ENCODE results near the gene PARM1.
A peak's percentile ranks its signal among the peaks of the same experiment; 100 is the strongest.

PARM1 gene, protein sequence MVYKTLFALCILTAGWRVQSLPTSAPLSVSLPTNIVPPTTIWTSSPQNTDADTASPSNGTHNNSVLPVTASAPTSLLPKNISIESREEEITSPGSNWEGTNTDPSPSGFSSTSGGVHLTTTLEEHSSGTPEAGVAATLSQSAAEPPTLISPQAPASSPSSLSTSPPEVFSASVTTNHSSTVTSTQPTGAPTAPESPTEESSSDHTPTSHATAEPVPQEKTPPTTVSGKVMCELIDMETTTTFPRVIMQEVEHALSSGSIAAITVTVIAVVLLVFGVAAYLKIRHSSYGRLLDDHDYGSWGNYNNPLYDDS

DNA sequence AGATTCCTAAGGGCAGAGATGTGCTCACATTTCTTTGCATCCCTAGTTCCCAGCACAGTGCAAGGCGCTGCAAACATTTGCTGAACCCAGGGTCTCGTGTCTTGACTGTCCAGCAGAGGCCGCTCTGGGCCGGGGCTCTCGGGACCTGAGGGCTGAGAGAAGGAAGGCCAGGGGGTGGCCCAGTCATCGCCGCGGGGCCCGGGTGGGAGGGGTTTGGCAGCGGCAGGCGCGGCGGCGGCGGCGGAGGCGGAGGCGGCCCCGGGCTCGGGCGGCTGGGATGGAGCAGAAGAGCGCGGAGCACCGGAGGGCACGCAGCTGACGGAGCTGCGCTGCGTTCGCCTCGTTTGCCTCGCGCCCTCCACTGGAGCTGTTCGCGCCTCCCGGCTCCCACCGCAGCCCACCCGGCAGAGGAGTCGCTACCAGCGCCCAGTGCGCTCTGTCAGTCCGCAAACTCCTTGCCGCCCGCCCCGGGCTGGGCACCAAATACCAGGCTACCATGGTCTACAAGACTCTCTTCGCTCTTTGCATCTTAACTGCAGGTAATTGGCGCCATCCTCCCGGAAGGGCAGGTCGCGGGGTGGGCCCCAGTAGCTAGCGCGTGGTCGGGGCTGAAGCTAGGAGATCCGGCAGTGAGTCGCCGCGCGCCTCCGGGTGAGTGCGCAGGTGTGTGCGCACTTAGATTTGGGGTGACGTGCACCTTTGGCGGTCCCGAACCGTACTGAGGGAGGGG lies at the start of gene PARM1:
PARM1 (plus strand) TSS at position 285 of the 730 bp plus-strand sequence; CDS start at position 497, 212 bp downstream.
- peak; percentile 65 for DNase-seq

DNA sequence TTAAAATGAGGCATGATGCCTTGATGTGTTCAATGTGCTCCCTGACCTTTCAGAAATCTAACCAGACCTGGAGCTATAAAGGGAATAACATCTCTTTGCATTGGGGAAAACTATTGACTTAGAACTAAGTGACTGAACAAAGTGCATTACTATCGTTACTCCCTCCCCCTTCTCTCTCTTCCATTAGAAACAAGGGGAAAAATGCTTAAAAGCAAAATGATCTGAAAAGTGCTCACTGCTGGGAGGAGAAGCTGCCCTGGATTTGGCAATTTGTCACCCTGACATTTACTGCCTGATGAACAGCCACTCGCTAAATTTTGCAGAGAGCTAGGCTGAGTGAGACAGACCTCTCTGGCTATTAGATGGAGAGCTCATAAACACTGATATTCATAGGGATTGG lies 48.6 kb upstream of the PARM1 start:
- no peak for DNase-seq

DNA sequence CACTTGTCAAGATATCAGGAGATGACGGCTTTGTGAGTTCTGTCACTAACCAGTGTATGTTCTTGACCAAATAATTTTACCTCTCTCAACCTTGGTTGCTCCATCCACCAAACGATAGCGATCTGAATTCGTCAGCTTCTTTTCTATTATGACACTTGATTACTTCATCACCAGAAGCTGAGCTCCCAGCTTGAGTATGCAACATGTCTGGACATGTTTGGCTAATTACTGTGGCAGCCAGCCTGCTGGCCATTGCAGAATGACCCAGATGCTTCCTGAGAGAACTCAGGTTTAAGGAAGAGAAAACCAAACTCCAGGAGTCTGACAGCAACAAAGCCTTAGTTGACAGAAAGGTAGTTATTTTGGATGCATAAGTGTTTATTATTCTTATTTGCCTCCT lies 46.4 kb upstream of the PARM1 start:
- DNase-seq = no peak

DNA sequence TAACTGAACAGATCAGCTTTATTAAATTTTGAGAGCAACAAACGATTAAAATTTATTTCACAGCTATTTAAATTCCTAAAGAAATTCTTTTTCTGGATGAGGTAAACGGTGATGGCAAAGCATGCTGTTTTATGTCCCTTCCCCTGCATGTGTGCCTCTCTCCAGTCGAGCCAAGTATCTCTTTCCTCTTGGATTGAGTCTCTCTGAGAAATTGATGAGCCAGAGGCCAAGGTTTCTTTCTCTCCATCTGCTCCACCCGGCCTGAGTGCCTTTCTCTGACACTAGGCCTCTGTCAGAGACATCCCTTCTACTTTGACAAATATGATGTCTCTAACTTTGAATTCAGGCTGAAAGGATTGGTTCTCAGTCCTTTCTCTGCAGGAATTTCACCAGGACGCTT lies 42.6 kb upstream of the PARM1 start:
- DNase-seq = no peak

DNA sequence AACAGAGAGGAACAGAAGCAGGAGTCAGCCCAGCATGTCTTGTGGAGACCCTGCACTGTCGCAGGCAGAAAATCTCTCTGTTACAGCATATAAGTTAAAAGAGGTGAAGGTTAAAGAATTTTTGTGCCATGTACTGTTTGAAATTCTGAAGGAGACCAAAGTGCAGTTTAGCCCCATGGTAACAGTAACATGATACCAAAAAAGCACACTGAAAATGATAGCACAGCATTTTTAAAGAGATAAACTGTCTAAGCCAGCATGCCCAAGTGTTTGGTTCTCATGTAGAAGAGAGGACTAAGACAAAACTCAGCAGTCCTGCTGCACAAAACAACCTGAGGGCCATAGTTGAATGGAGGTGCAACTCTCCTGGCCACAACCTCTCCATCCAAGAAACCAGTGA lies 41.9 kb upstream of the PARM1 start:
- no peak for DNase-seq

DNA sequence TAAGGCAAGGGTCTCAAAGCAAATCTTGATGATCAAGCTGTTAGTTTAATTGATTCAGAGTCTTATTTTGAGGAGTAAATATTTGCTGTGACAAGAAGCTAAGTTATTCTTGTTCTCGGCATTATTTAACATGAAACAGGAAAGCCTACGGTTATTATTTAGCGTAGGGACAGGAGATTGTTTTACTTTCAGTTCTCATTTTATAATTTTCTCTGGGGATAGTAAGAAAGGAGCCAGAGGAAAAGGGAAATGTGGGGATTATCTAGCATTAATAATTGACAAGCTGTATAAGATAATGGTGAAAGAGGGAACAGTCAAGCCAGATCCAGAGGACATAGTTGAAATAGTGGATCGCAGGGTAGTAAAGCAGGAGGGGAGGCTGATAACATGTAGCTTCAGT lies 39.7 kb upstream of the PARM1 start:
- no peak for DNase-seq

DNA sequence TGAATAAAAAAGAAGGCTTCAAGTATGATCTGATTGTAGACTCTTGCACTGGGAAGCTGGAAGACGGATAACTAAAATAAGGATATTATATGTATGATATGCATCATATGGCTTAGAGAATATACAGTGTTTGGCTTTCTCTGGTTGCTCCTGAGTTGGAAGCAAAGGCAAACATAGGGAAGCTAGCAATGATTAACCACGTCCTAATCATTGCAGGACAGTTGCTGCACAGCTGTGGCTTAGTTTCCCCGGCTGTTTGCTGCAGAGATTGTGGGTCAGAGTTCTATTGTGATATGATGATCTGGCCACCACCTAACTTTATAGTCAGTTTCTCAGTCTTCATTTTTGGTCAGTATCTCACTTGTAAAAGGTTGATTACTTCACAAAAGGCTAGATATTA lies 36.3 kb upstream of the PARM1 start:
- no peak for DNase-seq

DNA sequence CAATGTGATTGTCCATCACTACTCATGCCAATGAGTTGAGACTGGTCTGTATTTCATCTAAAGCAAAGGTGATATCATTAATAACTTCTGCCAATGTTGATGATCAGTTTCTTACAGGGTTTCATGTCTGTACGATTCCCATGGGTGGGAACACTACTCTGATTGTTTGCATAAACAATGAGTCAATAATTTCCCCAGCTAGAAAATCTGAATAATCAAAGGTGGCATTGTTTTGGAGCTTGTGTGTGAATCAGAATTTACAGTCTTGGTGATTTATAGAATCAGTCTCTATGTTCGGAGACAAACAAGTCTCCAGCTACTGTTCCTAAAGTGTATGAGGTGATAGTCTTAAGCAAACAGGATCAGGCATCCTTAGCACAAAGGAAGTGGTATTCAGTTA lies 35.5 kb upstream of the PARM1 start:
- no peak for DNase-seq

DNA sequence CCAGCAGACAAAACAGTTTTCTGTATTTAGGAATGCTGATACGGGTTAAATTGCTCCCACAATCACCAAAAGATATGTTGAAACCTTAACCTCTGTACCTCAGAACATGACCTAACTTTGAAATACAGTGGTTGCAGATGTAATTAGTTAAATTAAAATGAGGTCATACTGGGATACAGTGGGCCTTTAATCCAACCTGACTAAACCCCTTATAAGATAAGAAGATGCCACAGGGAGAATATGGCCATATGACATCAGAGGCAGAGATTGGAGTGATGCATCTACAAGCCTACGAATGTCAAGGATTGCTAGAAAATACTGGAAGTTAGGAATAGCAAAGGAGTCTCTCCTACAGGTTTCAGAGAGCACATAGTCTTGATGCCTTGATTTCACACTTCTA lies 32.1 kb upstream of the PARM1 start:
- DNase-seq = no peak

DNA sequence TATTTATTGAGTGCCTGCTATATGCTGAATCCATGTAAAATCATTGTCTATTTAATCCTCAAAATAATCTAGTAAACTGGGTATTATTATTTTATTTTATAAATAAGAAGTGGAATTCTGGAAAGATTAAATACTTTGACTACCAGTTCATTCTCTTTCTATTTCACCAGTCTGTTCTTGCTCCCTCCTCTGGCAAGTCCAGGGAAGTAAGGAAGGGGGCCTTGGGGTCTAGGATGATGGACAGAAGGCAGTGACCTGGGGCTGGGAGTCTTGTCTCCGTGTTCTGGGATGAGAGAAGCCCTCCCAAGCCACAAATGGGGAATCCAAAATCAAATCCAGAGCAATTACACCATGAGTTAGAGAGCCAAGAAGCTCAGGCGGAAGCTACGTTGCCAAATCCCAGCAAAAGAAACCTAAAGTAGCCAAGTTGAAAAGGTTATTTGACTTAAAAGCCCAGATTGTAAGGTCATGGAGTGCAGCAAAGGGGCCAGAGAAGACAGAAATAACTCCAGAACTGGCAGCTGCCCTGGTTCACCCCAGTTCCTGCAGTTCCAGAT lies 28.3 kb upstream of the PARM1 start:
- no peak for DNase-seq

DNA sequence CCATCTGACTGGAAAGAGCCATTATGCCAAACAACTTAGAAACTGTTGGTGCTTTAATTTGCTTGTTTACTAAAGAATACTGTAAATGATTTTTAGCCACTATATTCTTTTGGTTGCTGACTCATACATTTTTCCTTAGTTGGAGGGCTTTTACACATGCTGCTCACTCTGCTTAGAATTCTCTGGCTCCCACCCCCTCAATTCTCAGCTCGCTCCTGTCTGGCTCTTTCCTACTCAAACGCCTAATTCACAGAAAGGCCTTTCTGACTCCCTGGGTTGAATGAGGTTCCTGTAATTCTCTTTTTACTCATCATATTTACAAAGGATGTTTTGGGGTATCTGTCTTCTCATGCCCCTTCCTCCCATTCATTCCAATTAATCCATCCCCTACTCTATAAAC lies 26.1 kb upstream of the PARM1 start:
- DNase-seq = no peak

DNA sequence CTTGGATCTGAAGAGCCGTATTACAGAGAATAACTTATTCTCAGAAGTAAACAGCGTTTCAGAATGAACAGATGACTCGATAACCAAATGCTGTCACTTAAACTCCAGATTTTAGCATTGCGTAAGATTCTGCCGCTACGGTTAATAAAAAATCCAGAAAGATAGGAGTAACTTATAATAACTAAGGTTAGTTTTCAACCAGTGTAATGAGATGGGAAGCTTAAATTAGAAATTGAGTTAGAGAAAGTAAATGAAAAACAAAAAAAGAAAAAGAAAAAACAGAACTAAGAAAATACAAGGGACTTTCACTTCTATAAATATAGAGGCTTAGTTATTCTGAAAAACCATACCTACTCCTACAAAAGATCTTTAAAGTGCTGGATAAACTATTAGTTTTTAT lies 13.1 kb upstream of the PARM1 start:
- DNase-seq = no peak

DNA sequence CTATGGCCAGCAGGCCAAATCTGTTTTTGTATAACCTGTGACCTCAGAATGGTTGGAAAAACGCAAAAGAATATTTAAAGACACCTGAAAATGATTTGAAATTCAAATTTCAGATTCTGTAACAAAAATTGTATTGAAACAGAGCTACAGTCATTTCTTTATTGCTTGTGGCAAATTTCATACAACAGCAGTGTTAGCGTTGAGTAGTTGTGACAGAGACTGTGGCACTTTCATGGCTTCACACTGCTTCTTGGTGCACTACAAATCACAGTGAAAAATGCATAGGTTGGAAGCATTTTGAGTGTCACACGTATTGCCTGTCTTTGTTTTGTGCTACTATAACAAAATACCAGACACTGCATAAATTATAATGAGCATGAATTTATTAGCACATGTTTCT lies 12.2 kb upstream of the PARM1 start:
- no peak for DNase-seq

DNA sequence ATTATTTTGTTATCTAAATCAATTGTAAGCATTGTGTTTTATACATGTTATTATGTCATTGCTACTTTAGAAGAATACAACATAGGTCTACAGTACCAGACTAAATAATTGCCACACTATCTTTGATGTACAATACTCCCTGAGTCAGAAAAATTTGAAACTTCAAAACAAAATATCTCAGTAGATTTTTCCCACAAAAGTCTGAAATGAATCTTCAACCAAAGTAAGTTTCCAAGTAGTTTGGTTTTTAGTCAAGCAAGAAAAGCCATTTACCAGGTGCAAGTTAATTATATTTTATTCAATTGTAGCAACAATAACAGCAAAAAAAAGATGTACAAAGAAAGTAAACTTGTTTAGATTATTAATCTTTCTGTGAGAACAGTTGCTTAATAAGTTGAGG lies 11.4 kb upstream of the PARM1 start:
- no peak for DNase-seq

DNA sequence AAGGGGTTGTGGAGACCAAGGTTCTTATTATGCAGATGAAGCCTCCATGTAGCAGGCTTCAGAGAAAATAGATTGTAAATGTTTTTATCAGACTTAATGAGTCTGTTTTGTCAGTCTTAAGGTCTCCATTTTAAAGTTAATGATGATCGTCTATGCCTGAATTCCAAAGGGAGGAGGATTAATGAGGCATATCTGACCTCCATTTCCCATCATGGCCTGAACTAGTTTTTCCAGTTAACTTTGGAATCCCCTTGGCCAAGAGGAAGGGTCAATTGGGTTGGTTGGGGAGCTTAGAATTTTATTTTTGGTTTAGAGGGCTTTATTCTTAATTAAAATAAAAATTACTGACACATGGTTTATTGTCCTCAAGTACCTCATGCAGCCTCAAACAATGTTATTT lies 6.9 kb upstream of the PARM1 start:
- DNase-seq = no peak

DNA sequence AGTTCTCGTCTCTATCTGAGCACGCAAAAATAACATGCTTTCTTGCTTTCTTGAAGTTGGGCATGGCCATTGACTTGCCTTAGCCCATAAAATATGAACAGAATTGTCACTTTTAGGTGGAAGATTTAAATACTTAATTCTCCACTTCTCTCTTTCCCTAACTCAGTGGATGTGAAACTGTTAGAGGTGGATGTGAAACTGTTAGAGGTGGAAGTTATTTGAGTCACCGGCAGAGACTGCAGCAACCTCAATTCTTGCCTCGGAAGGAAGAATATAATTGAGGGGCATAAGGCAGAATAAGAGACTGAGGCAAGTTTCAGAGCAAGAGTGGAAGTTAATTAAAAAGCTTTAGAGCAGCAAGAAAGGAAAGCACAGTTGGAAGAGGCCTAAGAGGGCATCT lies 2.8 kb upstream of the PARM1 start:
- no peak for DNase-seq

DNA sequence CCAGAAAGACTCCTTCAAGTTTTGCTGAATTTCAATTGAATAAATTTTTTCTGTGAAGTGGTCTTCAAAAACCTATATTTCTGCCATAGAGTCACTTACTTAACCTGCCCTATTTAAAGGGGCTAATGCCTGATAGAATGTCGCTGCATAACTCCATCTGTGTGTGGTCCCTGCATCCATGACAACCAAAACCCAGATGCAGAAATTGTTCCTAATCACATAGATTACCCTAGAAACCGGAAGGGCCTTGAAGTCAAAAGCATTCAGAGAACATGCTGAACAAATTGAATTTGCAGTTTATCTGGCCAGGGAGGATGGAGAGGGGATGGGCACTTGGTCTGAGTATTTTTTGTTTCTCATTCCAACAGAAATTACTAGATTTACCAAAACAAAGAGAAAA lies 1.5 kb upstream of the PARM1 start:
- no peak for DNase-seq

DNA sequence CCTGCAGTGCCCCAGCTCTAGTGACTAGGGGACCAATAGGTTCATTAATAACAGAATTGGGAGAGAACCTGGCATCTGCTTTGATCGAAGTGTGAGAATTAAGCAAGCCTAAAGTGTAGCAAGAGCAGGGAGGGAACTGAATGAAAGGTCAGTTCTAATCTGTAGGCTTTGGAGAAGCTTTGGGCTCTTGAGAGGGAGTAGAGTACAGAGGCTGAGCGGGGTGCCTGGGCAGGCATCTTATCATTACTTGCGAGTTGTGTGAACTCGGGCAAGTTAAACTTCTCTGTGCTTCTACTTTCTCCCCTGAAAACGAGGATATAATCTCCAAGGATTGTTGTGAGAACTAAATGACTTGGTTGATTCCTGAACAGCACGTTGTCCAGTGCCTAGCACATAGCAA lies 906 bp upstream of the PARM1 start:
- no peak for DNase-seq

DNA sequence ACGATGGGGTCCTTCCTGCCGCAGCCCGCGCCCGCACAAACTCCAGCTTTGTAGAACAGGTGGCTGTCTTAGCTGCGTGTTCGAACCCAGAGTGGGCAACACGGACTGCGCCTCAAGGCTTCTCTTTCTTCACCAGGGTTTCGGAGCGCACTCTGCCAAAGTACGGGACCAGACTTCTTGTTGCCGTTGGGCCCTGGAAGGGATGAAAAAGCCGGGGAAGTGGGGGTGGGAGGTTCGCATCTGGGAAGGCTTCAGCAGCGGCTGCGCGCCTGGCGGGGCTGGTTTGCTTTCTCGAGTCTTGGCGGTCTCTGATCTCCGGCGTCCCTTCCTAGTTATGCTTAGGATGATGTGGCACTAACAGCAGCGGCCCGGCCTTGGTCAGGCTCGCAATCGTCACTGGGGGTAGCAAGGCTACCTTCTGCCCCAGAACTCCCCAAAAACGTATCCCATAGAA lies 673 bp downstream of the PARM1 start:
- no peak for DNase-seq

DNA sequence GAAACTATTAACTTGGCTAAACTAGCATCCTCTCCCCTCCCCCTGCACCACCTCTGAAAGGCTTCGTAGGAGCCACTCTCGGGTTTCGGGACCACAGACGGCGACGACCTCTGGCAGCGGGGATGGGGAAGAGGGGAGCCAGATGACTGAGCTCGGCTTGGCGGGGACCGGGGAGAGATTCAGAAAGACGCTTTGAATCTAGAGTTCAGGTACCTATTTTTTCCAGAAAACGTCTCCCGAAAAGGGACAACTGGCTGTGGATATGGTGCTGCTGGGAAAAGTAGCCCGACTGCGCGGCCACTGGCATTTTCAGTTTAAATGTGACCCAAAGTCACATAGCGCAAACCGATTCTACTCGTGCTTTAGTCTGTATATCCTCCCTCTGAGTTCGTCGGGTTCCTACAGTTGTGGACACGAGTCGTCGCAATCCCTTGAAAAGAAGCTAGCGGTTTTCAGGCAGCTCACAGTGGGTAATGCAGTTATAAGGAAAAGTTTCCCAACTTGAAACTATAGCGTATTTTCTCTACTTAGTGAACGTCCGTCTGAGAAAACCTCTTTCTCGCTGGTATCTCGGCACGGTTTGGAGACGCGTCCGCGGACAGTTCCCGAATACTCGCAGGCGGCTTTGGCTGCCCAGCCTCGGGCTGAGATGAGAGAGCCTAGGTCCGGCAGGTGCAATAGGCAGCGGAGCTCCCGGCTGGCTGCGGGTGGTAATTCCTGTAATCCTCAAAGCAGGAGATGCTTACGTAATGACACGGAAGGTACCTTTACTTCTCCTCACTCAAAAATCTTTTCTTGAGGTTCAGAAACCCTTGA lies 1.3 kb downstream of the PARM1 start:
- DNase-seq = no peak

DNA sequence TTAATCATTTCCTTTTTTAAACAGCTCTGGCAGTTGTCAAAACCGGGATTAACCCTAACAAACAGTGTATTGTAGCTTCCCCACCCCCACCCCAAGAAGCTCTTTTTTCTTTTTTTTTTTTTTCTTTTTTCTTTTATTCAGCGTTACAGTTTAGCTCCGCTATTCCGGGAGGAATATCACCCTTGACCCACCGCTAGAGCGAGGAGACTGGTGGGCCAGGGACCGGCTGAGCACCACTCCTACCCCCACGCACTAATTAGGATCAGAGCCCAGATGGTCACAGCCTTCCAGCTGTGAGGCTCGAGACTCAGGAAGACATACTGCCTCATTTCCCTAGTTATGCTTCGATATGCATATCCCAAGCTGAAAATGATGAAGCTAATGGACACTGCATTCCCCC lies 2.0 kb downstream of the PARM1 start:
- no peak for DNase-seq

DNA sequence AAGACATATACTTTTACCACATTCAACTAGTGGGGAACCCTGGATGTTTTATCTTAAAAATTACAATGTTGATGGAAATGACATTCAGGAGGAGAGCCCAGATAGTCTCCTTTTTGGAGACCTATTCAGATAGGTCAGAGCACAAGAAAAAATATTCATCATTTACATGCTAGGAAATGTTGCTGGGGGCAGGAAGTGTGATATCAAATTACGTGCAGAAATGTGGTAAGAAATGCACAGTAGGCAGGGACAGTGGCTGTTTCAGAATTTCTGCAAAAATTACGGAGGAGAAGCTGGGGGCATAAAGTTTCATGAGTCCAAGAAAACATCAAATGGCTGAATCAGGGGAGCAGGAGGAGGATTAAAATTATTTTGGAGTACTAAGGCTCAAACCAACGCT lies 8.2 kb downstream of the PARM1 start:
- DNase-seq = no peak

DNA sequence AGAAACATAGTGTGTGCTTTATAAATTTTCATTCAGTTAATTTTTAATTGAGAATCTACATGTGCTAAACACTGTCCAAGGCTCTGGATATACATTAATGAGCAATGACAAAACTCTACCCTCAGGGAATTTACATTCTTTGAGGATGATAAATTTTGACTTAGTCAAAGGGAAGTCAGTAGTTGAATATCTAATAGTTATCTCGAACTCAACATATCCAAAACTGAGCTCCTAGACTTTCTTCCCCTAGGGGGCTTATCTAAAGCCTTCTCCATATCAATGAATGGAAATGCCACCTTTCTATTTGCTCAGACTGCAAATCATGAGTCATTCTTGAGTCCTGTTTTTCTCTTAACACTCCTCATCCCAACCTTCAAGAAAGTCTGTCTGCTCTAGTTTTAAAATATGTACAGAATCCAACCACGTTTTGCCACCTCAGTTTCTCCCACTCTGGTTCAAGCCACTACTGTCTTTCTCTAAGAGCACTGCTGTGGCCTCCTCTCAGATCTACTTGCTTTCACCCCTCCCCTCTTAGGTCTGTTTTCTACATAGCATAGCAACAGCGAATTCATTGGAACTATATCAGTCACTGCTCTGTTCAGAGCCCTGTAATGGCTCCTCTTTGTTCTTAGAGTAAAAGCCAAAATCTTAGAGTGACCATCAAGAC lies 9.5 kb downstream of the PARM1 start:
- no peak for DNase-seq

All from fibroblast of skin of right quadriceps (primary cell).